Heart left ventricle (tissue), 16 donors: ENCODE data around the gene TMEM150A. TPM values are rescaled to one million over a fixed set of nuclear protein-coding genes. Genes with fewer than 3 reads are reported as not detected.
"Not testable (repeated sequence)": the region's sequence is repeated elsewhere in the genome, so short reads cannot be mapped to it uniquely, and the experiment has no call there.

Experiments used
- ATAC-seq, 4 donors: fragments of 200-7000 bp; cut with Tn5 transposase; one replicate each; pipeline ENCODE4 v1.9.1; 2020 to 2022; ENCODE audit warnings: moderate library complexity in 4 of 4, mild to moderate bottlenecking in 3 of 4, moderate number of reproducible peaks in 1 of 4
- DNase-seq, 5 donors: peaks; one replicate each; pipeline ENCODE4 v3.0.0-alpha.2; 2020
- H3K27ac ChIP-seq, 12 donors: fragments of 200-600 bp; sonication (generic) in 4 of 12; one replicate each; pipeline versions ENCODE4 v1.5.0 to v1.8.0; 2016 to 2022; ENCODE audit warnings: mild to moderate bottlenecking in 2 of 12
- H3K27me3 ChIP-seq, 9 donors: fragments of 200-600 bp; sonication (generic) in 2 of 9; one replicate each; pipeline versions ENCODE4 v1.5.1 to v1.8.0; 2016 to 2022; ENCODE audit warnings: mild to moderate bottlenecking in 3 of 9
- H3K36me3 ChIP-seq, 9 donors: fragments of 200-600 bp; sonication (generic) in 2 of 9; one replicate each; pipeline versions ENCODE4 v1.5.0 to v1.8.0; 2018 to 2022; ENCODE audit warnings: mild to moderate bottlenecking in 2 of 9
- H3K4me1 ChIP-seq, 12 donors: fragments of 200-600 bp; sonication (generic) in 4 of 12; one replicate each; pipeline versions ENCODE4 v1.5.0 to v1.8.0; 2016 to 2022; ENCODE audit warnings: mild to moderate bottlenecking in 3 of 12
- H3K4me3 ChIP-seq, 12 donors: fragments of 200-600 bp; sonication (generic) in 4 of 12; one replicate each; pipeline versions ENCODE4 v1.5.0 to v1.8.0; 2017 to 2022; ENCODE audit warnings: mild to moderate bottlenecking in 9 of 12, moderate library complexity in 4 of 12
- H3K9me3 ChIP-seq, 12 donors: fragments of 200-600 bp; sonication (generic) in 4 of 12; one replicate each; pipeline versions ENCODE4 v1.5.0 to v1.8.0; 2016 to 2022; ENCODE audit warnings: mild to moderate bottlenecking in 1 of 12
- POLR2A ChIP-seq, 2 donors: fragments of 450-650 bp; IDR thresholded peaks; one replicate each; pipeline ENCODE4 v1.6.1; 2017; ENCODE audit warnings: antibody characterized with exemption in 2 of 2, mild to moderate bottlenecking in 2 of 2, moderate library complexity in 2 of 2
- WGBS, 4 donors: extraction: QIAGEN DNeasy Blood & Tissue Kit in 2 of 4; methylation state at CpG; one replicate each; pipeline versions ENCODE4 v1.1.5 to v1.1.7; 2013 to 2018; 5-methylcytosine and 5-hydroxymethylcytosine counted together
- intact Hi-C, 10 donors: fragments of 100-400 bp; cut with DNase I; formaldehyde crosslinking; loops; one replicate each; pipeline versions ENCODE4 v1.11.1 to v1.14.2; 2022
- polyA plus RNA-seq, 2 donors: library from polyadenylated mRNA; stranded (reverse); fragments of 200-250 nt; gene quantifications; one replicate each; pipeline ENCODE4 v1.2.3, GENCODE V29; 2013
- total RNA-seq, 9 donors: library from RNA; depleted of rRNA in 2 of 9; stranded (reverse); fragments of >200 nt in 2 of 9; fragmentation: NEBNext Ultra II Directional in 3 of 9; extraction: Animal tissue kit (Norgen Biotek cat#: 25700) in 3 of 9; gene quantifications; one replicate each; pipeline versions ENCODE4 v1.1.0 to v1.2.4, GENCODE V29; 2016 to 2023
- TF ChIP-seq, protein P1 (sequence below), 12 donors: fragments of 200-600 bp; sonication (generic) in 4 of 12; IDR thresholded peaks; one replicate each; pipeline versions ENCODE4 v1.5.0 to v1.8.0; 2018 to 2022; ENCODE audit warnings: antibody characterized with exemption in 12 of 12, mild to moderate bottlenecking in 5 of 12
- donor health status: ischemic (EF 13 %, LVEDD 7.1; RV severe dilation, severe dysfunction).
- donor health status: healthy with polysubstance abuse.
- donor health status: DM: no; HTN: yes; CAD: no.
- donor health status: DM: no; HTN: no; CAD: no.
- donor health status: ischemic (EF 25% LVEDD 6.9; RV normal size, moderate dysfunction).
- donor health status: ischemic (EF 25% LVEDD 5.7; RV mildly dilated, moderate dysfunction).
- donor health status: healthy.
- donor health status: DM: yes; HTN: yes; CAD: no.
- donor health status: ischemic (EF 35%, LVEDD 5.7; RV mildly dilated, moderate dysfunction).
- donor health status: nonischemic (EF 11% LVEDD 7.7; RV severe dilation, severe dysfunction).
- donor health status: DM: yes; HTN: yes; CAD: no.
- donor health status: PGD.
- donor health status: ischemic (EF 29% LVEDD 5.4; RV normal size, mild dysfunction).
- donor health status: nonischemic (EF 23%, LVEDD 6.1; RV moderate dilation, normal function).

The TMEM150A gene
- total and polyA plus RNA-seq, 11 donors = 6.4 to 20.8 (median 11.5) TPM

DNA sequence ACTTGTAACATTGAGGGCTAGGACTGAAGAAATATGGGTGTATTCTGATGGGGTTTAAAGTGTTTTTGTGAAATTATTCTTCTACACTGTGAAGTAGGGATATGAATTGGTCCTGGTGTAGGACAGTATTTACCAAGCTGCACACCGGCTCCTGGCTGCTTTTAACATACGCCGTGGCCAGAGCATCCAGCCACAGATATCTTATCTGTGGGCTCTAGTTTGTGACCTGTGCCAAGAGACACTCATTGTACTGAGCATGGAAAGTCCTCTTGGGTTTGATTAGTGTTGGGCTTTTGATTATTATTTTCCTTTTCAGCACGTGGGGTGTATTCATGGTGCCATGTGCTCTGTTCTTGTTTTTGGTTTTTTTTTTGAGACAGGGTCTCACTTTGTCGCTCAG is 21.5 kb upstream of the TMEM150A start:
- H3K4me1 ChIP-seq = peaks cover 0 to 19% (median 6%) of the 10 kb centered on the region in 12 donors
- ATAC-seq (peak; percentile 85 to 93 (median 88)), DNase-seq (peak in 1 of 5 donors; percentile 54)
- no peak overlapping the region for H3K4me3 ChIP-seq
- intact Hi-C loops = no loop called here
- H3K9me3 ChIP-seq = no peaks in the 10 kb centered on the region
- peaks cover 0 to 100% (median 98%) of the 10 kb centered on the region in 9 donors for H3K36me3 ChIP-seq
- WGBS, 4 donors = 44 to 49% (median 44%) methylated on average over 5 of the region's 5 CpGs
- no peaks in the 10 kb centered on the region for H3K27me3 ChIP-seq
- TF ChIP-seq, protein P1, sequence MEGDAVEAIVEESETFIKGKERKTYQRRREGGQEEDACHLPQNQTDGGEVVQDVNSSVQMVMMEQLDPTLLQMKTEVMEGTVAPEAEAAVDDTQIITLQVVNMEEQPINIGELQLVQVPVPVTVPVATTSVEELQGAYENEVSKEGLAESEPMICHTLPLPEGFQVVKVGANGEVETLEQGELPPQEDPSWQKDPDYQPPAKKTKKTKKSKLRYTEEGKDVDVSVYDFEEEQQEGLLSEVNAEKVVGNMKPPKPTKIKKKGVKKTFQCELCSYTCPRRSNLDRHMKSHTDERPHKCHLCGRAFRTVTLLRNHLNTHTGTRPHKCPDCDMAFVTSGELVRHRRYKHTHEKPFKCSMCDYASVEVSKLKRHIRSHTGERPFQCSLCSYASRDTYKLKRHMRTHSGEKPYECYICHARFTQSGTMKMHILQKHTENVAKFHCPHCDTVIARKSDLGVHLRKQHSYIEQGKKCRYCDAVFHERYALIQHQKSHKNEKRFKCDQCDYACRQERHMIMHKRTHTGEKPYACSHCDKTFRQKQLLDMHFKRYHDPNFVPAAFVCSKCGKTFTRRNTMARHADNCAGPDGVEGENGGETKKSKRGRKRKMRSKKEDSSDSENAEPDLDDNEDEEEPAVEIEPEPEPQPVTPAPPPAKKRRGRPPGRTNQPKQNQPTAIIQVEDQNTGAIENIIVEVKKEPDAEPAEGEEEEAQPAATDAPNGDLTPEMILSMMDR (IDR thresholded peaks at IDR 0.05) = no peak
- no peak for TF ChIP-seq POLR2A (IDR thresholded peaks at IDR 0.05)
- peak overlapping the region in 3 of 12 donors; percentile 11 to 52 (median 12) for H3K27ac ChIP-seq

- Histone ChIP-seq H3K9me3 (no peaks in the 10 kb centered on the region), H3K36me3 (peaks cover 0 to 87% (median 75%) of the 10 kb centered on the region in 9 donors), H3K27ac (no peak overlapping the region), H3K4me1 (peaks cover 3 to 38% (median 21%) of the 10 kb centered on the region in 12 donors), H3K4me3 (no peak overlapping the region), H3K27me3 (no peaks in the 10 kb centered on the region)
- TF ChIP-seq, protein P1 (IDR thresholded peaks at IDR 0.05) = no peak
- TF ChIP-seq POLR2A (IDR thresholded peaks at IDR 0.05) = no peak
- ATAC-seq (no peak), DNase-seq (no peak)
- intact Hi-C loops = no loop called here
- WGBS, 4 donors = 89 to 100% (median 97%) methylated on average over 1 of the region's 1 CpG
These were observed 18.8 kb upstream of the TMEM150A start for GRCh38 chr2:85621338-85621737.

DNA sequence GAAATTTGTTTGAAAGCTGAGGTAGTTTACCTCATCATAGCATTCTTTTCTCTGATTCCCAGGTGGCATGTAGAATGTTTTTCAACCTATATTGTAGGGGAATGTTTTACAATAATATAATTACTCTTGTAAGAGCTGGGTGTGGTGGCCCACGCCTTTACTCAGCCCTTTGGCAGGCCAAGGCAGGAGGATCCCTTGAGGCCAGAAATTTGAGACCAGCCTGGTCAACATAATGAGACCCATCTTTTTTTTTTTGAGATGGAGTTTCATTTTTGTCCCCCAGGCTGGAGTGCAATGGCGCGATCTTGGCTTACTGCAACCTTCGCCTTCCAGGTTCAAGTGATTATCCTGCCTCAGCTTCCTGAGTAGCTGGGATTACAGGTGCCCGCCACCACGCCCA is 17.1 kb upstream of the TMEM150A start:
- H3K36me3 ChIP-seq = peaks cover 0 to 70% (median 58%) of the 10 kb centered on the region in 9 donors
- H3K27me3 ChIP-seq = no peaks in the 10 kb centered on the region
- DNase-seq = no peak
- no peak overlapping the region for H3K27ac ChIP-seq
- peaks cover 3 to 44% (median 24%) of the 10 kb centered on the region in 12 donors for H3K4me1 ChIP-seq
- 90 to 92% (median 91%) methylated on average over 6 of the region's 6 CpGs for WGBS, 4 donors
- intact Hi-C loops = loop anchor here in 3 of 10 donors (5.0 kb wide), 3 partner anchors 57 to 202 kb away; partner anchors contain the start of genes GGCX (in 2 of the 3) and SH2D6 (in 1 of the 3)
- ATAC-seq = no peak
- no peak for TF ChIP-seq POLR2A (IDR thresholded peaks at IDR 0.05)
- TF ChIP-seq, protein P1 (IDR thresholded peaks at IDR 0.05) = no peak
- H3K9me3 ChIP-seq = no peaks in the 10 kb centered on the region
- H3K4me3 ChIP-seq = no peak overlapping the region

- H3K4me1 ChIP-seq = peaks cover 3 to 36% (median 17%) of the 10 kb centered on the region in 12 donors
- not testable (repeated sequence) for ATAC-seq, DNase-seq, H3K27me3 ChIP-seq, H3K9me3 ChIP-seq, H3K27ac ChIP-seq
- peak overlapping the region in 6 of 12 donors; percentile 91 to 100 (median 99) for H3K4me3 ChIP-seq
- peaks cover 0 to 51% (median 39%) of the 10 kb centered on the region in 9 donors for H3K36me3 ChIP-seq
- intact Hi-C loops = loop anchor here in 3 of 10 donors (5.0 kb wide), 3 partner anchors 55 to 200 kb away; partner anchors contain the start of genes GGCX (in 2 of the 3) and SH2D6 (in 1 of the 3)
- 74 to 86% (median 79%) methylated on average over 5 of the region's 5 CpGs for WGBS, 4 donors
These were observed 15.2 kb upstream of the TMEM150A start for GRCh38 chr2:85617723-85618122.
